GM19328 (cell line): ENCODE results near the gene USP3.
"Not testable (repeated sequence)": the region's sequence is repeated elsewhere in the genome, so short reads cannot be mapped to it uniquely, and the experiment has no call there.

Experiments
- ATAC-seq: cut with Tn5 transposase; IDR thresholded peaks from one replicate; pipeline ENCODE4 v1.9.1; 2021; ENCODE audit warnings: mild to moderate bottlenecking, moderate library complexity; ENCODE audit not compliant: unreplicated experiment

USP3 gene

DNA sequence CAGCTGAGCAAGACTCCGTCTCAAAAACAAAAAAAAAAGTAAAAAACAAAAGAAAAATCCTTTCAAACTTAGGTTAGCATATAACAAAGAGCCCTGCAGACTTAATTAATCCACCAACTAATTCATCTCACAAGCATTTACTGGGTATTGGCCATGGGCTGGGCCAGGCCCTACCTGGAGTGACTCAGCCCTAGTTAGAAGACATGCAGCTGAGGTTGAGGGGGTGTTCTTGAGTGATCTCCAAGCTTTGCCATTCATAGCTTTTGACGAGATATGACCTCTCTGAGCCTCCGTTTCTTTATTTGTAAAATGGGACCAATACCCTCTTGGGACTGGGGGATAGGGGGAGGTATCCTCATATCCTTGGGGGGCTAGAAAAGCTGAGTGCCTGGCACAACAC lies 100.6 kb downstream of the USP3 start:
- ATAC-seq, result no peak

DNA sequence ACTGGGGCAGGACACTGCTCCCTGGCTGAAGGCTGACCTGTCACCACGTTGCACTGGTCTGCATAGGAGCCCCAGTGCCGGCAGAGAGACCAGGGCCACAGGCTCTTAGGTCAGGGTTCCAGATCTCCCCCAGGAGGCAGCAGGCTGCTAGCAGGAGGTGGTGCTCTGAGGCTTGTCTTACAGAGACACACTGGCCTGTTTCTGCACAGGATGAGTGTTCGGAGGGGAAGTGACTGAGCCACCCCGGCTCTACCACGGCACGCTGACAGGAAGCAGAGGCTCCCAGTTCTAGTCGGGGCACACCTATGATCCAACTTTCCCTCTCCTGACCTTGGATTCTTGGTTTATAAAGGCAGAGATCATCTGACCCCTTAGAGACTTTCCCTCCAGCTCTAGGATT lies 101.4 kb downstream of the USP3 start:
- ATAC-seq, result no peak

- no peak for ATAC-seq
These were observed 101.9 kb downstream of the USP3 start for GRCh38 chr15:63606308-63606707.

- no peak for ATAC-seq
These were observed 104.6 kb downstream of the USP3 start for GRCh38 chr15:63608989-63609388.

GRCh38 chr15:63609448-63609847 lies 105.1 kb downstream of the USP3 start:
- no peak for ATAC-seq

- ATAC-seq, result no peak
These were observed 105.9 kb downstream of the USP3 start for GRCh38 chr15:63610209-63610841.

DNA sequence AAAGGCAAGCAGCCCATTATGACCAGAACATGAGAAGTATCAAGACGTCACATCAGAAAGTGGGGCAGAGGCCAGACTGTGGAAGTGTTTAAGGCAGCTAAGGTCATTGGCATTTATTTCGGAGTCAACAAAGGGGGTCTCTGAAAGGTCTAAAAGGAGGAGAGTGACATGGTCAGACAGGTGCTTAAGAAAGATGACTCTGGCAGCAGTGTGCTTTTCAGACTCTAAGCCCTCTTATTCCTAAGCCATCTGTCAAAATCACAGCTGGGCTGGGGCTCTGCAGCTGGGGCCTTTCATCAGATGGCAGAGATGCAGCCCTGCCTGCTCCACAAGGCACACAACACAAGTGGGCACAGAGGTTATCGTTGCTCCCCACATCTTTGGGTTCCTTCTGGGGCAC lies 106.8 kb downstream of the USP3 start:
- no peak for ATAC-seq

- ATAC-seq, result no peak
These were observed 107.9 kb downstream of the USP3 start for GRCh38 chr15:63612300-63612699.

DNA sequence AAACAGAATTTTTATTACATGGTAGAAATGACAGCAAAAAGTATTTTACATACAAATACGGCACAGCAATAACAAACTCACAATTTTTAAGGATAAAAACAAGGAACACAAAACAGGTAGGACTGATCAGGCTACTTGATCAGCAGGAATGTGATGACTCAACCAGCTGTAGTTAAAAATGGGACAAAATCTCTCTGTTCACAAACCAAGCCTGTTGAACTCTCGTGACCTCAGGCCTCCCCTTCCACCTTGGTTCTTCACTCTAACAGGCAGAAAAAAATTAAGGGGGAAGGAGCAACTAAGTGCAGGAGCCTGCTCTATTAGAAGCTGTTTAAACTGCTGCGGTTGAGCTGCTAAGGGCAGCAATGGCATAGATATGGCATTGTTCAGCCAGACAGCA lies 111.5 kb downstream of the USP3 start:
- no peak for ATAC-seq

- ATAC-seq, result not testable (repeated sequence)
These were observed 112.8 kb downstream of the USP3 start for GRCh38 chr15:63617147-63617546.

- not testable (repeated sequence) for ATAC-seq
These were observed 113.2 kb downstream of the USP3 start for GRCh38 chr15:63617627-63618026.

DNA sequence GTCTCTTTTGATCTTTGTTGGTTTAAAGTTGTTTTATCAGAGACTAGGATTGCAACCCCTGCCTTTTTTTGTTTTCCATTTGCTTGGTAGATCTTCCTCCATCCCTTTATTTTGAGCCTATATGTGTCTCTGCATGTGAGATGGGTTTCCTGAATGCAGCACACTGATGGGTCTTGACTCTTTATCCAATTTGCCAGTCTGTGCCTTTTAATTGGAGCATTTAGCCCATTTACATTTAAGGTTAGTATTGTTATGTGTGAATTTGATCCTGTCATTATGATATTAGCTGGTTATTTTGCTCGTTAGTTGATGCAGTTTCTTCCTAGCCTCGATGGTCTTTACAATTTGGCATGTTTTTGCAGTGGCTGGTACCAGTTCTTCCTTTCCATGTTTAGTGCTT lies 116.4 kb downstream of the USP3 start:
- not testable (repeated sequence) for ATAC-seq

DNA sequence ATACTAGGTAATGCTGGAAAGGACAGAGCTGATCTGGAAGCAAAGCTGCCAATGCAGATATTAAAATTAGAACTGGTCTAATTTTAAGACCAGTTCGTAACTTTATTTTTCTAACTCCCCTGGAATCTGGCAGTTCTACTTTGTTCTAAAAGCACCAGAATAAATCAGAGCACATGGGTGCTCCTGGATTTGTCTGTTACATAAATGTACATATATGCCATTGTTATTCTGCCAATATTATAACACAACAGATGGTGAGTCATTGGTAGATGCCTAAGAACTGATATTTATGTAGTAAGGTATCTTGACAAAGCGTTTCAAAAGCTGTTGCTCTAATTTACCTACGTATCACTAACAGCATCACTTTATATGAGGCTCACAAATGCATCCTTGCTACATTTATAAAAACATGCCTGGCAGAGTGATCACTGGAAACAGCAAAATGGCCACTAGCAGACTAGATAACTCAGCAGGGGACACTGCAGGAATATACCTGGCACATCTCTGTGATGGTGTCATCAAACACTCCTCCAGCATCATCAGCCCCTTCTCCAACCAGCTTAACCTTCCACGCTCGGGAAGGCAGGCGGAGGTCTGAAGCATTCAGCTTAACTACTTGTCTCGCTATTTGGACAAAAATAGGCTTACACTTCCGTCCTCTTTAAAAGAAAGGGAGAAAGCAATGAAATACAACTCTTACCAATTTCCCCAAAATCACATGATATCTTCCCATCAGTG lies 119.0 kb downstream of the USP3 start:
- ATAC-seq, result no peak

DNA sequence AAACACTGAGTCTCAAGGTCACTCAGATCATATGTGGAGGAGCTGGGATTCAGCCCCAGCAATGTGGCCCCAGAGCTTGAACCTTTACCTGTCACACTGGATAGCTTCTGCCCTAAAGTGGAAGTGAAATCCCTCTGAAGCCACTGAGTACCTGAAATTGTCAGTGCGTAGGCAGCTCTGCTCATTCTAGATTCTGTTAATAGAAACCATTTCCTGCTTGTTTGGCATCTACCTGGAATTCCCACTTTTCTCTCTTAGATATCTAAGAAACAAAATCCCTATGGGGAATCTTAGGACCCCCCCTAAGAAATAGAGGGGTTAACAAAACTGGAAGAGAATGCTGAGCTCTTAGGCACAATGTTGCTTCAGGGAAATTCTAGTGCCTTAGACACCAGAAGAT lies 122.6 kb downstream of the USP3 start:
- ATAC-seq, result peak; percentile 80

DNA sequence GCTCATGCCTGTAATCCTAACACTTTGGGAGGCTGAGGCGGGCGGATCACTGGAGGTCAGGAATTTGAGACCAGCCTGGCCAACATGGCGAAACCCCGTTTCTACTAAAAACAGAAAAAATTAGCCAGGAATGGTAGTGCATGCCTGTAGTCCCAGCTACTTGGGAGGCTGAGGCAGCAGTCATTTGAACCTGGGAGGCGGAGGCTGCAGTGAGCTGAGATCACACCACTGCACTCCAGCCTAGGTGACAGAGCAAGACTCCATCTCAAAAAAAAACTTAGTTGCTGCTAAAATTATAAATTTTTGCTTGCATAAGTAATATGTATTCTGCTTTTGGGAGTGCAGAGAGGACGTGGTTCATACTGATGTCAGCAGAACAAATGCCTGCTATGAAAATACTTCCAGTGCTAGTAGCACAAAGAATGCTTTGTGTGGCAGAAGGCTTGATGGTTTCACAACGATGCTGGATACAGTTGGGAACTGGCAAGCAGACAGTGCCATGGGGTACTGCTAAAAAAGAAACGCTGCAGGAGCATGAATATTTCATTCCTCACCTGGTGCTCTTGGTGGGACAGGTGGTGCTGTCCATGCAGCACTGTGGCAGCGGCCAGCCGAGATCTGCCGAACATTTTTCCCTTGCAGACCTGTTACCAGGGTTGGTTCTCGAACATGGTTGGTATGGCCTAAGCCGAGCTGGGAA lies 123.9 kb downstream of the USP3 start:
- ATAC-seq, result no peak

DNA sequence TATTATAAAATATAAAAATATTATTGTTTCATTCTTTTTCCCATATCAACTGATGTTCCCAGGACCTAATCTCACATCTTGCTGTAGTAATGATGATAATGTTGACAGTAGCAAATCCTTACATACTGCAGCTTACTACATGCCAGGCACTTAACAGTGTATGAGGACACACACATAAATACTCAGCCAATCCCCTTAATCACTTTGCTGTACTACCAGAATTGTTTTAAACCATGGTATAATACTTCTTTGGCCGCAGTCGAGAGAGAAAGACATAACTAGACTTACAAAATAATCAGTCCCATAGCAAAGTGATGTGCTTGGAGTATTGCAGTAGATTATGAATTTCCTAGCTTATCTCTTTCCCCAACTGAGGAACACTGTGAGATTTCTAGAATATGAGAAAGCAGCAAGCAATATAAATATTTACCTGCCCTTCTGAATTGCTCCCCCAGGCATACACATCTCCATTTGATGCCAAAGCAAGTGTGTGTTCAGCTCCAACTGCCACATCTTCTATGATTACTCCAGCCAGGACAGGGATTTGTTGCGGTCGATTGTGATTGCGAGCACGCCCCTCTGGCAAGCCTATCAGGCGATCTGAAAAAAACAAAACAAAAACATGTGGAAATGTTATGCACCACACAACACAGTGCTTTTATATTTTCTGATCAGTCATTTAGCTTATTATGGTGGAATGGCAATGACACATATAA lies 125.8 kb downstream of the USP3 start:
- no peak for ATAC-seq

DNA sequence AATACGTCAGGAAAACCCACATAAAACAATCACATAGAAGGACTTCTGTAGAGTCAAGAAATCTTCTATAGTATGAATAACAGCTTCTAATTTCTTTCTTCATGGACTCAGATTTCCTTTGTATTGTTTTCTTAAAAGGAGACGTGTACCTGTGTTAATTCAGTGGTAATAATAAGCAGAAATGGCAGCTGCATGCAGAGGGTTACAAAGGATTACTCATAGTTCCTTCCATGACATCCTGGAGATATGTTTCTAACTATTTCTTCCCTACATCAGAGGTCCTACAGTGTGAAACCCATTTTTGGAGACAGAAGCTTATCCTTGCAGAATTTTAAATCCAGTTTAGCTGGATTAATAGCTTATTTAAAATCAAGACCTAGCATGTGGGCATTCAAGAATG lies 128.9 kb downstream of the USP3 start:
- ATAC-seq, result no peak

GRCh38 chr15:63634154-63634553 lies 129.8 kb downstream of the USP3 start:
- ATAC-seq, result no peak

- ATAC-seq, result no peak
These were observed 132.2 kb downstream of the USP3 start for GRCh38 chr15:63636518-63637061.

GRCh38 chr15:63638839-63639238 lies 134.4 kb downstream of the USP3 start:
- no peak for ATAC-seq

DNA sequence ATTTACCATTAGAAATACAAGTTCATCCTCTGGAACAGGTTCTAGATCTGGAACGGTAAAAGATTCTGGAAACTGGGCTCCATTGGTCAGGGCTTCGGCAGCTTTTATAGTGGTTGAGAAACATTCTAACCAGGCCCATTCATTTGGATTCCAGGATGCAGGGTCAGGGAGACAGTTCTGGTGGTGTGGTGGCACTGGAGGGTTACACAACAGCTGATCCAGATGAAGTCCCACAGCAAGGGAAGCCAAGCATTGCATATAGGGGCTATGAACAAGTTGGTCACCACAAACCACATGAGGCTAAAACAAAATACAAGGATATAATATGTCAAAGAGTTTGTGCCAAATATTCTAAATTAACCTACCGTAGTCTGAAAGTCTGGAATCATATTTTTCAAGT lies 135.8 kb downstream of the USP3 start:
- no peak for ATAC-seq
